K562 (cell line): ENCODE results near the gene SULT2B1. TPM values are rescaled to one million over a fixed set of nuclear protein-coding genes. Genes with fewer than 3 reads are reported as not detected.

Experiments
- ATF1 ChIP-seq, 2 experiments: fragments of 450-650 bp in 1 of 2; IDR thresholded peaks; 2 replicates each; pipeline ENCODE4 v1.6.1; 2016; ENCODE audit warnings: missing compliant biosample characterization in 1 of 2, missing genetic modification characterization in 1 of 2
- BDP1 ChIP-seq: IDR thresholded peaks from 3 replicates; pipeline ENCODE4 v1.6.1; 2011; ENCODE audit not compliant: insufficient read length, insufficient read depth
- BRD9 ChIP-seq: fragments of 450-650 bp; IDR thresholded peaks from 2 replicates; pipeline ENCODE4 v1.6.1; 2018; ENCODE audit warnings: low read depth; ENCODE audit not compliant: partially characterized antibody
- CHD4 ChIP-seq: fragments of 200-600 bp; sonication (generic); IDR thresholded peaks from 3 replicates; pipeline ENCODE4 v1.6.1; 2012; ENCODE audit warnings: low read depth, mild to moderate bottlenecking, mixed read lengths, low read length, inconsistent platforms; ENCODE audit not compliant: insufficient read depth, insufficient replicate concordance, poor library complexity, severe bottlenecking
- DIDO1 ChIP-seq: fragments of 450-650 bp; IDR thresholded peaks from 2 replicates; pipeline ENCODE4 v1.6.1; 2016; ENCODE audit warnings: low read depth, missing biosample characterization, missing genetic modification characterization
- DLX4 ChIP-seq: fragments of 250-450 bp; sonication (Bioruptor Pico); IDR thresholded peaks from 2 replicates; pipeline ENCODE4 v1.6.1; 2021; ENCODE audit warnings: mild to moderate bottlenecking
- EHMT2 ChIP-seq: fragments of 450-650 bp; IDR thresholded peaks from 2 replicates; pipeline ENCODE4 v1.6.1; 2018; ENCODE audit warnings: antibody characterized with exemption
- HDGF ChIP-seq: fragments of 450-650 bp; IDR thresholded peaks from 2 replicates; pipeline ENCODE4 v1.6.1; 2016
- HIVEP1 ChIP-seq: fragments of 250-450 bp; sonication (Bioruptor Pico); IDR thresholded peaks from 2 replicates; pipeline ENCODE4 v1.4.0; 2020; ENCODE audit warnings: mild to moderate bottlenecking
- MCM5 ChIP-seq: fragments of 450-650 bp; IDR thresholded peaks from 2 replicates; pipeline ENCODE4 v1.6.1; 2016; ENCODE audit warnings: low read depth
- NBN ChIP-seq: fragments of 450-650 bp; IDR thresholded peaks from 2 replicates; pipeline ENCODE4 v1.6.1; 2016; ENCODE audit warnings: low read depth, mild to moderate bottlenecking
- NCOA4 ChIP-seq: fragments of 450-650 bp; IDR thresholded peaks from 2 replicates; pipeline ENCODE4 v1.6.1; 2018; ENCODE audit warnings: mild to moderate bottlenecking; ENCODE audit not compliant: partially characterized antibody
- SETDB1 ChIP-seq: IDR thresholded peaks from one replicate; pipeline ENCODE4 v1.6.1; 2012; ENCODE audit warnings: low read length, control low read depth, inconsistent platforms
- USF2 ChIP-seq: sonication (generic); formaldehyde crosslinking; IDR thresholded peaks from 2 replicates; pipeline ENCODE4 v1.5.0; 2020; ENCODE audit warnings: missing genetic modification reagents
- WHSC1 ChIP-seq: IDR thresholded peaks from one replicate; pipeline ENCODE4 v1.6.1; 2012; ENCODE audit warnings: low read length, control low read depth, inconsistent platforms
- ZNF586 ChIP-seq: fragments of 450-650 bp; formaldehyde crosslinking; conservative IDR thresholded peaks from 2 replicates; pipeline ENCODE4 v1.4.0; 2020; ENCODE audit warnings: mild to moderate bottlenecking, moderate library complexity
- ZNF766 ChIP-seq: fragments of 200-800 bp; sonication (Bioruptor generic); conservative IDR thresholded peaks from 2 replicates; pipeline ENCODE4 v1.6.1; 2016; ENCODE audit warnings: missing genetic modification characterization, missing compliant biosample characterization
- polyA plus RNA-seq, 8 experiments: library from polyadenylated mRNA; depleted of rRNA in 4 of 8; stranded (reverse) in 5 of 8; unstranded in 3 of 8; fragments of >200 nt; fragmentation: Nextera tagmentation in 2 of 8; fragmentation: Illumina TruSeq in 1 of 8; extraction: Ambion mirVana in 2 of 8; extraction: Trizol in 1 of 8; gene quantifications; 2 replicates each; pipeline versions ENCODE4 v1.2.1 to v1.2.3, GENCODE V29; 2011 to 2014; ENCODE audit warnings: inconsistent platforms in 1 of 8, missing spikeins in 1 of 8
- total RNA-seq, 7 experiments: library from RNA; depleted of rRNA in 6 of 7; stranded (reverse); fragments of >200 nt in 6 of 7; fragmentation: Illumina TruSeq in 2 of 7; extraction: Trizol in 2 of 7; gene quantifications; 2 replicates each; pipeline versions ENCODE4 v1.2.1 to v1.2.3, GENCODE V29; 2011 to 2021; ENCODE audit warnings: low replicate concordance in 1 of 7
- TF ChIP-seq, protein P1 (sequence below): fragments of 450-650 bp; IDR thresholded peaks from 2 replicates; pipeline ENCODE4 v1.6.1; 2016
- TF ChIP-seq, protein P2 (sequence below): fragments of 250-450 bp; sonication (Bioruptor Pico); IDR thresholded peaks from 2 replicates; pipeline ENCODE4 v1.4.0; 2020
- TF ChIP-seq, protein P3 (sequence below): fragments of 250-450 bp; sonication (Bioruptor Pico); IDR thresholded peaks from 2 replicates; pipeline ENCODE4 v1.5.0; 2021

The SULT2B1 gene
- total and polyA plus RNA-seq, 9 of the 15 experiments (the other 6 are each of a cell fraction or from before 2014, with no cell fraction given): 0.09 to 0.62 (median 0.22) TPM; not detected in 2

DNA sequence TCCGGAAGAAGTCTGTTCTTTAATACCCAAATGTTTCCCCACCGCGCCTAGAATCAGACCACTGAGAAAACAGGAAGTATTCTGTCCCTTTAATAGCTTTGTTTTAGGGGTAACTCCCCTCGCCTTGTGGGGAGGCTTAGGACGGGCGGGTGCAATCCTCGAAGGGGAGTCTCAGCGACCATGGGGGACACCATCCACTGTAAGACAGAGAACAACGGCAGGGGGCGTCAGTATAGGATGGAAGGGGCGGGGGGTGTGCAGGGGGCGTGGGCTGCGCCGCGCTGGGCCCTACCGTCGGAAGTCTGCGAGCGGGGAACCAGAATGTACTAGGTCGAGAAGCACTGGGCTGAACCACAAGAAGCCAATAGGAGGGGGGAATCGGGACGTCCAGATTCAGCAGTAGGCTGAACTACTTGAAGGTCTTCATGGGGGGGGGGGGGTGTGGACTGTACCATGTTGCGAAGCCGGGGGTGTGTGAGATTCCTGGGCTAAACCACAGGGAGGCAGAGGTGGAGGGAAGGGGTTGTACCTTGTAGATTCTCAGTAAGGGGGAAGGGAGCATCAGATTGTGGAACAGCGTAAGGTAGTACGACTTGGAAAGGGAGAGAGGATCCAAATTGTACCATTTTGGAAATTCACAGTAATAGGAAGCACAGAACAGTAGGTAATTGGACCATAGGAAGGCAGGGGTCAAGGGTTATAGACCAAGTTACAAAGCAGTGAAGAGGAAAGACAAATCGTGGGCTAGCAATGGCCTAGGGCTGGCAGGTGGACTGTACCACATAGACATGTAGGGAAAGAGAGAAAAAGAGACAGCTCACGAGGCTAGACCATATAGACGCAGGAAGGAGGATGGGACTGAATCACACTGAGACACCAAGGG is 86.2 kb downstream of the SULT2B1 start (continued):
- TF ChIP-seq, protein P1, sequence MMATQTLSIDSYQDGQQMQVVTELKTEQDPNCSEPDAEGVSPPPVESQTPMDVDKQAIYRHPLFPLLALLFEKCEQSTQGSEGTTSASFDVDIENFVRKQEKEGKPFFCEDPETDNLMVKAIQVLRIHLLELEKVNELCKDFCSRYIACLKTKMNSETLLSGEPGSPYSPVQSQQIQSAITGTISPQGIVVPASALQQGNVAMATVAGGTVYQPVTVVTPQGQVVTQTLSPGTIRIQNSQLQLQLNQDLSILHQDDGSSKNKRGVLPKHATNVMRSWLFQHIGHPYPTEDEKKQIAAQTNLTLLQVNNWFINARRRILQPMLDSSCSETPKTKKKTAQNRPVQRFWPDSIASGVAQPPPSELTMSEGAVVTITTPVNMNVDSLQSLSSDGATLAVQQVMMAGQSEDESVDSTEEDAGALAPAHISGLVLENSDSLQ: peak; percentile 30; the same call in 1 of the 2 replicates
- TF ChIP-seq ZNF586 (CRISPR knock-in tag) (no peak), BDP1 (no peak), NBN (peak; percentile 80), ATF1 (CRISPR knock-in tag; IDR thresholded peaks at IDR 0.05) (no peak), ATF1 (tag; IDR thresholded peaks at IDR 0.05) (no peak), WHSC1 (no peak), ZNF766 (CRISPR knock-in tag) (no peak), HIVEP1 (no peak), DIDO1 (tag) (0 out of 2 replicates have a peak, but pooled peaks have one; percentile 26), SETDB1 (no peak), USF2 (CRISPR knock-in tag) (no peak), CHD4 (no peak), DLX4 (CRISPR knock-in tag) (no peak), EHMT2 (peak; percentile 55; the same call in 1 of the 2 replicates), BRD9 (peak; percentile 86), HDGF (peak; percentile 97), NCOA4 (no peak), MCM5 (no peak)
- TF ChIP-seq, protein P2, sequence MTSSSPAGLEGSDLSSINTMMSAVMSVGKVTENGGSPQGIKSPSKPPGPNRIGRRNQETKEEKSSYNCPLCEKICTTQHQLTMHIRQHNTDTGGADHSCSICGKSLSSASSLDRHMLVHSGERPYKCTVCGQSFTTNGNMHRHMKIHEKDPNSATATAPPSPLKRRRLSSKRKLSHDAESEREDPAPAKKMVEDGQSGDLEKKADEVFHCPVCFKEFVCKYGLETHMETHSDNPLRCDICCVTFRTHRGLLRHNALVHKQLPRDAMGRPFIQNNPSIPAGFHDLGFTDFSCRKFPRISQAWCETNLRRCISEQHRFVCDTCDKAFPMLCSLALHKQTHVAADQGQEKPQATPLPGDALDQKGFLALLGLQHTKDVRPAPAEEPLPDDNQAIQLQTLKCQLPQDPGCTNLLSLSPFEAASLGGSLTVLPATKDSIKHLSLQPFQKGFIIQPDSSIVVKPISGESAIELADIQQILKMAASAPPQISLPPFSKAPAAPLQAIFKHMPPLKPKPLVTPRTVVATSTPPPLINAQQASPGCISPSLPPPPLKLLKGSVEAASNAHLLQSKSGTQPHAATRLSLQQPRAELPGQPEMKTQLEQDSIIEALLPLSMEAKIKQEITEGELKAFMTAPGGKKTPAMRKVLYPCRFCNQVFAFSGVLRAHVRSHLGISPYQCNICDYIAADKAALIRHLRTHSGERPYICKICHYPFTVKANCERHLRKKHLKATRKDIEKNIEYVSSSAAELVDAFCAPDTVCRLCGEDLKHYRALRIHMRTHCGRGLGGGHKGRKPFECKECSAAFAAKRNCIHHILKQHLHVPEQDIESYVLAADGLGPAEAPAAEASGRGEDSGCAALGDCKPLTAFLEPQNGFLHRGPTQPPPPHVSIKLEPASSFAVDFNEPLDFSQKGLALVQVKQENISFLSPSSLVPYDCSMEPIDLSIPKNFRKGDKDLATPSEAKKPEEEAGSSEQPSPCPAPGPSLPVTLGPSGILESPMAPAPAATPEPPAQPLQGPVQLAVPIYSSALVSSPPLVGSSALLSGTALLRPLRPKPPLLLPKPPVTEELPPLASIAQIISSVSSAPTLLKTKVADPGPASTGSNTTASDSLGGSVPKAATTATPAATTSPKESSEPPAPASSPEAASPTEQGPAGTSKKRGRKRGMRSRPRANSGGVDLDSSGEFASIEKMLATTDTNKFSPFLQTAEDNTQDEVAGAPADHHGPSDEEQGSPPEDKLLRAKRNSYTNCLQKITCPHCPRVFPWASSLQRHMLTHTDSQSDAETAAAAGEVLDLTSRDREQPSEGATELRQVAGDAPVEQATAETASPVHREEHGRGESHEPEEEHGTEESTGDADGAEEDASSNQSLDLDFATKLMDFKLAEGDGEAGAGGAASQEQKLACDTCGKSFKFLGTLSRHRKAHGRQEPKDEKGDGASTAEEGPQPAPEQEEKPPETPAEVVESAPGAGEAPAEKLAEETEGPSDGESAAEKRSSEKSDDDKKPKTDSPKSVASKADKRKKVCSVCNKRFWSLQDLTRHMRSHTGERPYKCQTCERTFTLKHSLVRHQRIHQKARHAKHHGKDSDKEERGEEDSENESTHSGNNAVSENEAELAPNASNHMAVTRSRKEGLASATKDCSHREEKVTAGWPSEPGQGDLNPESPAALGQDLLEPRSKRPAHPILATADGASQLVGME (CRISPR knock-in tag): no peak
- TF ChIP-seq, protein P3, sequence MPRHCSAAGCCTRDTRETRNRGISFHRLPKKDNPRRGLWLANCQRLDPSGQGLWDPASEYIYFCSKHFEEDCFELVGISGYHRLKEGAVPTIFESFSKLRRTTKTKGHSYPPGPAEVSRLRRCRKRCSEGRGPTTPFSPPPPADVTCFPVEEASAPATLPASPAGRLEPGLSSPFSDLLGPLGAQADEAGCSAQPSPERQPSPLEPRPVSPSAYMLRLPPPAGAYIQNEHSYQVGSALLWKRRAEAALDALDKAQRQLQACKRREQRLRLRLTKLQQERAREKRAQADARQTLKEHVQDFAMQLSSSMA (CRISPR knock-in tag): no peak
